ENCODE measurements around the gene SHMT1. TPM values are rescaled to one million over a fixed set of nuclear protein-coding genes. Genes with fewer than 3 reads are reported as not detected.
"Not testable (repeated sequence)": the region's sequence is repeated elsewhere in the genome, so short reads cannot be mapped to it uniquely, and the experiment has no call there.

Gene SHMT1
- total RNA-seq, 2 experiments from 2014 or later: 58.7 to 61.0 TPM

- no peaks in the 10 kb centered on the region for H3K36me3 Mint-ChIP-seq (ENCODE audit: low read depth)
- H3K4me3 Mint-ChIP-seq: no peak overlapping the region
- peaks cover 5% of the 10 kb centered on the region for H3K27me3 Mint-ChIP-seq
- no peaks in the 10 kb centered on the region for H3K9me3 Mint-ChIP-seq (ENCODE audit: low read depth)
- no peaks in the 10 kb centered on the region for H3K4me1 Mint-ChIP-seq
- ChIA-PET POLR2A (no interaction called here), CTCF (no interaction called here)
- no peak overlapping the region for H3K27ac Mint-ChIP-seq
- intact Hi-C loops (cut with DNase I, micrococcal nuclease): no loop called here
- no peak for ATAC-seq
- DNase-seq: no peak
These were observed 10.9 kb upstream of the SHMT1 start for GRCh38 chr17:18374216-18374615.

DNA sequence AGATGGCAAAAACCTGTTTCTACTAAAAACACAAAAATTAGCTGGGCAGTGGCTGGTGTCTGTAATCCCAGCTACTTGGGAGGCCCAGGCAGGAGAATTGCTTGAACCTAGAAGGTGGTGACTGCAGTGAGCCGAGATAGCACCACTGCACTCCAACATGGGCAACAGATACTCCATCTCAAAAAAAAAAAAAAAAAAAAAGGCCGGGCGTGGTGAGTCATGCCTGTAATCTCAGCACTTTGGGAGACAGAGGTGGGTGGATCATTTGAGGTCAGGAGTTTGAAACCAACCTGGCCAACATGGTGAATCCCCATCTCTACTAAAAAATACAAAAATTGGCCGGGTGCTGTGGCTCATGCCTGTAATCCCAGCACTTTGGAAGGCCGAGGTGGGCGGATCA, 9.8 kb upstream of the SHMT1 start:
- H3K27me3 Mint-ChIP-seq; H3K4me1 Mint-ChIP-seq; intact Hi-C loops (cut with DNase I, micrococcal nuclease); POLR2A ChIA-PET; H3K27ac Mint-ChIP-seq; H3K9me3 Mint-ChIP-seq (ENCODE audit: low read depth); H3K36me3 Mint-ChIP-seq (ENCODE audit: low read depth); H3K4me3 Mint-ChIP-seq; CTCF ChIA-PET: not testable (repeated sequence)
- peak; percentile 34 for DNase-seq
- ATAC-seq: peak; percentile 51

DNA sequence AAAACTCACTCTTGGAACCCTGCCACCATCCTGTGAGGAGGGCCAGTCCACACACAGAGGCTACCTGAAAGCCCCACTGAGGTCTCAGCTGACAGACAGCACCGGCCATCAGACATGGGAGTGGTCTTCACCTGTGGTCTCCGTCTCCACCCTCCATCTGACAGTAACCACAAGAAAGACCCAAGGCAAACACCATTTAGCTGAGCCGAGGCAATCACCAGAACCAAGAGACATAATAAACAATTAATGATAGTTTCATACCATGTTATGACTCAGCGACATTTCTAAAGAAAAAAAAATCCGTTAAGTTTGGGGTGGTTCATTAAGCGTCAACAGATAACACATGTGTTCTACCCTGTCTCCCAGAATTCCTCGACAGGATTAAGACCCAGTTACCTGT, 8.1 kb upstream of the SHMT1 start:
- intact Hi-C loops (cut with DNase I, micrococcal nuclease): no loop called here
- ChIA-PET POLR2A (no interaction called here), CTCF (no interaction called here)
- Mint-ChIP-seq H3K4me1 (no peaks in the 10 kb centered on the region), H3K36me3 (ENCODE audit: low read depth) (no peaks in the 10 kb centered on the region), H3K9me3 (ENCODE audit: low read depth) (no peaks in the 10 kb centered on the region), H3K27me3 (peaks cover 5% of the 10 kb centered on the region), H3K4me3 (no peak overlapping the region), H3K27ac (no peak overlapping the region)
- ATAC-seq: no peak
- DNase-seq: no peak

DNA sequence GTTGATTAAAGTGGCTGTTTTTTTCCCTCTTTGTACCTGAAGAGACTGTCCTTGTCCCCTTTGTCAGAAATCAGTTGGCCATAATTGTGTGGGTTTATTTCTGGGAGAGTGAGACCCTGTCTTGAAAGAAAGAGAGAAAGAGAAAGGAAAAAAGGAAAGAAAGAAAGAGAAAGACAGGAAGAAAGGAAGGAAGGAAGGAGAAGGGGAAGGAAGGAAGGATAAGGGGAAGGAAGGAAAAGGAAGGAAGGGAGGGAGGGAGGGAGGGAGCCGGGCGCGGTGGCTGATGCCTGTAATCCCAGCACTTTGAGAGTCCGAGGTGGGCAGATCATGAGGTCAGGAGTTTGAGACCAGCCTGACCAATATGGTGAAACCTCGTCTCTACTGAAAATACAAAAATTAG, 7.4 kb upstream of the SHMT1 start:
- ATAC-seq (no peak), DNase-seq (no peak)
- Mint-ChIP-seq H3K4me3 (no peak overlapping the region), H3K9me3 (ENCODE audit: low read depth) (no peaks in the 10 kb centered on the region), H3K27ac (no peak overlapping the region), H3K4me1 (no peaks in the 10 kb centered on the region), H3K36me3 (ENCODE audit: low read depth) (no peaks in the 10 kb centered on the region), H3K27me3 (peaks cover 5% of the 10 kb centered on the region)
- POLR2A ChIA-PET: no interaction called here
- intact Hi-C loops (cut with DNase I, micrococcal nuclease): no loop called here
- CTCF ChIA-PET: no interaction called here

- CTCF ChIA-PET: no interaction called here
These were observed 5.6 kb upstream of the SHMT1 start for GRCh38 chr17:18368946-18369345.

GRCh38 chr17:18364166-18364565, 816 bp upstream of the SHMT1 start:
- DNase-seq: no peak
- Mint-ChIP-seq H3K9me3 (ENCODE audit: low read depth) (no peaks in the 10 kb centered on the region), H3K27ac (no peak overlapping the region), H3K36me3 (ENCODE audit: low read depth) (peaks cover 13% of the 10 kb centered on the region), H3K4me3 (no peak overlapping the region), H3K27me3 (no peaks in the 10 kb centered on the region), H3K4me1 (peaks cover 12% of the 10 kb centered on the region)
- ATAC-seq: no peak
- intact Hi-C loops (cut with DNase I, micrococcal nuclease): loop anchor here in 1 of 2 experiments (5.0 kb wide), 1 partner anchor 42 kb away; no protein-coding TSS in a partner anchor
- ChIA-PET CTCF (no interaction called here), POLR2A (no interaction called here)

More at GRCh38 chr17:18368946-18369345, 5.6 kb upstream of the SHMT1 start:
- no peak overlapping the region for H3K27ac Mint-ChIP-seq
- intact Hi-C loops (cut with DNase I, micrococcal nuclease): loop anchor here in 1 of 2 experiments (5.0 kb wide), 1 partner anchor 43 kb away; no protein-coding TSS in a partner anchor
- DNase-seq: no peak
- POLR2A ChIA-PET: no interaction called here
- no peak overlapping the region for H3K4me3 Mint-ChIP-seq
- H3K4me1 Mint-ChIP-seq: no peaks in the 10 kb centered on the region
- no peak for ATAC-seq
- H3K36me3 Mint-ChIP-seq (ENCODE audit: low read depth): no peaks in the 10 kb centered on the region
- peaks cover 5% of the 10 kb centered on the region for H3K27me3 Mint-ChIP-seq
- no peaks in the 10 kb centered on the region for H3K9me3 Mint-ChIP-seq (ENCODE audit: low read depth)

- peaks cover 14% of the 10 kb centered on the region for H3K36me3 Mint-ChIP-seq (ENCODE audit: low read depth)
- intact Hi-C loops (cut with DNase I, micrococcal nuclease): loop anchor here (1.0 to 5.0 kb wide), 5 partner anchors 40 to 179 kb away; partner anchors contain the start of genes ALKBH5 (in 1 of the 2), LLGL1 (in 1 of the 2), MIEF2 (in 1 of the 2) and SMCR8 (in 1 of the 2)
- peak overlapping the region; percentile 56 for H3K27ac Mint-ChIP-seq
- no peaks in the 10 kb centered on the region for H3K9me3 Mint-ChIP-seq (ENCODE audit: low read depth)
- ATAC-seq (no peak), DNase-seq (peak; percentile 39)
- H3K4me3 Mint-ChIP-seq: peak overlapping the region; percentile 87
- H3K4me1 Mint-ChIP-seq: peaks cover 12% of the 10 kb centered on the region
- H3K27me3 Mint-ChIP-seq: no peaks in the 10 kb centered on the region
- ChIA-PET CTCF (interaction anchor here (0.7 to 1.0 kb wide), 3 partner anchors 9 to 26 kb away, joined by 3 read pairs; no protein-coding TSS in a partner anchor), POLR2A (no interaction called here)
These were observed 651 bp downstream of the SHMT1 start for GRCh38 chr17:18362698-18363100.

GRCh38 chr17:18361837-18362697, 1.3 kb downstream of the SHMT1 start:
- Mint-ChIP-seq H3K27ac (peak overlapping the region; percentile 56), H3K36me3 (ENCODE audit: low read depth) (peaks cover 14% of the 10 kb centered on the region), H3K27me3 (no peaks in the 10 kb centered on the region), H3K4me1 (peaks cover 12% of the 10 kb centered on the region), H3K4me3 (peak overlapping the region; percentile 87), H3K9me3 (ENCODE audit: low read depth) (no peaks in the 10 kb centered on the region)
- CTCF ChIA-PET: interaction anchor here (0.7 to 0.9 kb wide), 2 partner anchors 9 to 11 kb away, joined by 3 read pairs; no protein-coding TSS in a partner anchor
- DNase-seq (no peak), ATAC-seq (no peak)
- intact Hi-C loops (cut with DNase I, micrococcal nuclease): loop anchor here in 1 of 2 experiments (5.0 kb wide), 1 partner anchor 40 kb away; no protein-coding TSS in a partner anchor
- POLR2A ChIA-PET: no interaction called here

- Mint-ChIP-seq H3K27me3 (no peaks in the 10 kb centered on the region), H3K4me1 (peaks cover 12% of the 10 kb centered on the region), H3K9me3 (ENCODE audit: low read depth) (no peaks in the 10 kb centered on the region), H3K4me3 (no peak overlapping the region), H3K36me3 (ENCODE audit: low read depth) (peaks cover 22% of the 10 kb centered on the region), H3K27ac (no peak overlapping the region)
- CTCF ChIA-PET: no interaction called here
- POLR2A ChIA-PET: interaction anchor here (0.6 kb wide), 1 partner anchor 40 kb away, joined by 5 read pairs; no protein-coding TSS in a partner anchor
- no peak for ATAC-seq
- intact Hi-C loops (cut with DNase I, micrococcal nuclease): loop anchor here in 1 of 2 experiments (5.0 kb wide), 1 partner anchor 38 kb away; no protein-coding TSS in a partner anchor
- no peak for DNase-seq
These were observed 2.8 kb downstream of the SHMT1 start for GRCh38 chr17:18360518-18360917.

GRCh38 chr17:18356624-18357023, 6.7 kb downstream of the SHMT1 start:
- H3K9me3 Mint-ChIP-seq (ENCODE audit: low read depth): no peaks in the 10 kb centered on the region
- H3K27me3 Mint-ChIP-seq: no peaks in the 10 kb centered on the region
- ChIA-PET CTCF (no interaction called here), POLR2A (no interaction called here)
- ATAC-seq (no peak), DNase-seq (no peak)
- H3K4me1 Mint-ChIP-seq: peaks cover under 1% of the 10 kb centered on the region
- peaks cover 34% of the 10 kb centered on the region for H3K36me3 Mint-ChIP-seq (ENCODE audit: low read depth)
- intact Hi-C loops (cut with DNase I, micrococcal nuclease): no loop called here
- H3K4me3 Mint-ChIP-seq: no peak overlapping the region
- no peak overlapping the region for H3K27ac Mint-ChIP-seq

DNA sequence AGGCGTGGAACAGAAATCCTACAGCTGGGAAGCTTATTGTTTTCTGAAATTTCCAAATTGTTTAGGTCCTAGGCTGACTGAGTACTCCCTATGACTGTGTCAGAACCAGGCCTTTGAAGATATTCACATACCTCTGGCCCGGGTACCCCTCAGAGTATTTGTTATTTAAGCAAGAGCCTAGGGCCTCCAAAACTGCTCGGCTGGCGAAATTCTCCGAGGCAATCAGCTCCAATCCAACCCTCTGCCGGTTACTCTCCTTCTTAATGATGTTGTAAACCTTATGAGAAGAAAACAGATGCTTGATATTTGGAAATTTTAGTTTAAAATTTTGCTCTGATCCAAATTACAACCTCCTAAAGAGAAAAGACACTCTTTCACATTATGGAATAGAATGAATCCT, 9.8 kb downstream of the SHMT1 start:
- no peak for ATAC-seq
- POLR2A ChIA-PET: no interaction called here

GRCh38 chr17:18344021-18344420, 19.3 kb downstream of the SHMT1 start:
- Mint-ChIP-seq H3K36me3 (ENCODE audit: low read depth) (peaks cover 40% of the 10 kb centered on the region), H3K27me3 (no peaks in the 10 kb centered on the region), H3K9me3 (ENCODE audit: low read depth) (no peaks in the 10 kb centered on the region), H3K4me3 (no peak overlapping the region), H3K27ac (no peak overlapping the region), H3K4me1 (no peaks in the 10 kb centered on the region)
- DNase-seq: no peak
- POLR2A ChIA-PET: no interaction called here
- CTCF ChIA-PET: no interaction called here
- intact Hi-C loops (cut with DNase I, micrococcal nuclease): no loop called here
- no peak for ATAC-seq

More for the DNA sequence above, 9.8 kb downstream of the SHMT1 start:
- Mint-ChIP-seq H3K27me3 (no peaks in the 10 kb centered on the region), H3K36me3 (ENCODE audit: low read depth) (peaks cover 25% of the 10 kb centered on the region), H3K27ac (no peak overlapping the region), H3K4me3 (no peak overlapping the region), H3K4me1 (no peaks in the 10 kb centered on the region), H3K9me3 (ENCODE audit: low read depth) (no peaks in the 10 kb centered on the region)
- DNase-seq: no peak
- CTCF ChIA-PET: interaction anchor here (1.0 kb wide), 1 partner anchor 9 kb away, joined by 3 read pairs; no protein-coding TSS in a partner anchor
- intact Hi-C loops (cut with DNase I, micrococcal nuclease): no loop called here
